NCI-H2196 treated with DMSO at 0.1 percent for 48 hours (cell line): ENCODE data around the gene FLAD1.
A peak's percentile ranks its signal among the peaks of the same experiment; 100 is the strongest.
"Not testable (repeated sequence)": the region's sequence is repeated elsewhere in the genome, so short reads cannot be mapped to it uniquely, and the experiment has no call there.

Experiments used
- DNase-seq: peaks from one replicate; lab custom pipeline; 2025; ENCODE audit not compliant: unreplicated experiment; lab: John Stamatoyannopoulos, UW

FLAD1 gene

DNA sequence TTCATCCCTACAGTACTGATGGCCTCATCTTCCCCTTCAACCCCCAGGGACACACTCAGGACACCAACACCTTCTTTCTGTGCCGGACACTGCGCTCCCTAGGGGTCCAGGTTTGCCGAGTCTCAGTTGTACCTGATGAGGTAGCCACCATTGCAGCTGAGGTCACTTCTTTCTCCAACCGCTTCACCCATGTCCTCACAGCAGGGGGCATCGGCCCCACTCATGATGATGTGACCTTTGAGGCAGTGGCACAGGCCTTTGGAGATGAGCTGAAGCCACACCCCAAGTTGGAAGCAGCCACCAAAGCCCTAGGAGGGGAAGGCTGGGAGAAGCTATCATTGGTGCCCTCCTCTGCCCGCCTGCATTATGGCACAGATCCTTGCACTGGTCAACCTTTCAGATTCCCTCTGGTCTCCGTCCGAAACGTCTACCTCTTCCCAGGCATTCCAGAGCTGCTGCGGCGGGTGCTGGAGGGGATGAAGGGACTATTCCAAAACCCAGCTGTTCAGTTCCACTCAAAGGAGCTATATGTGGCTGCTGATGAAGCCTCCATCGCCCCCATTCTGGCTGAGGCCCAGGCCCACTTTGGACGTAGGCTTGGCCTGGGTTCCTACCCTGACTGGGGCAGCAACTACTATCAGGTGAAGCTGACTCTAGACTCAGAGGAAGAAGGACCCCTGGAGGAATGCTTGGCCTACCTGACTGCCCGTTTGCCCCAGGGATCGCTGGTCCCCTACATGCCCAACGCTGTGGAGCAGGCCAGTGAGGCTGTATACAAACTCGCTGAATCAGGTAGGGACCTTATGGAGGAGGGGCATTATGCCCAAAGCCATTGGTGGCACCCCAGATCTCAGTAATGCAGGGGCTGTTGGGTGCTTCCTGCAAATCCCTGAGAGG lies 5.2 kb downstream of the FLAD1 start:
- DNase-seq: no peak

DNA sequence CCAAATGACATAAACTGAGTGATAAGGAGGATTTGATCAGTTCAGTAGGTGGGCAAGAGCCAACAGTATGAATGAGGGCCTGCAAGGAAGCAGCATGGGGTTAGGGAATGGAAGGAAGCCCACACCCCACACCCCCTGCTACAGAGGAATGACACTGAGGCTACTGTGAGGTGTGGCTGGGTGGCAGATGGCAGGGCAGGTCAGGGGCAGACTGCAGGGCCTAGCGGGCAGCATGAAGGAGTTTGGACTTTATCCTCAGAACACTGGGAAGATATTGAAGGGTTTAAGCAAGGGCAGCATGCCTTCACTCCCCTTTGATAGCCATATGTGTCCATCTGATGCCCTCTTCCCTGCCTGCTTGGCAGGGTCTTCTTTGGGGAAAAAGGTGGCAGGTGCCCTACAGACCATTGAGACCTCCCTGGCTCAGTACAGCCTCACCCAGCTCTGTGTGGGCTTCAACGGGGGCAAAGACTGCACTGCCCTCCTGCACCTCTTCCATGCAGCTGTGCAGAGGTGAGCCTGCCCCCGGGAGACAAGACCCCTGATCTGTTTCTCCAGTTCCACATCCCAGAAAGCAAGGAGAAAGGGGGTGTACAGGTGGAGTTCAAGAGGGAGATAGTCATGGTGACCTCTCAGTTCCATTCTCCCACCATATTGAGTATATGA lies 6.2 kb downstream of the FLAD1 start:
- no peak for DNase-seq

DNA sequence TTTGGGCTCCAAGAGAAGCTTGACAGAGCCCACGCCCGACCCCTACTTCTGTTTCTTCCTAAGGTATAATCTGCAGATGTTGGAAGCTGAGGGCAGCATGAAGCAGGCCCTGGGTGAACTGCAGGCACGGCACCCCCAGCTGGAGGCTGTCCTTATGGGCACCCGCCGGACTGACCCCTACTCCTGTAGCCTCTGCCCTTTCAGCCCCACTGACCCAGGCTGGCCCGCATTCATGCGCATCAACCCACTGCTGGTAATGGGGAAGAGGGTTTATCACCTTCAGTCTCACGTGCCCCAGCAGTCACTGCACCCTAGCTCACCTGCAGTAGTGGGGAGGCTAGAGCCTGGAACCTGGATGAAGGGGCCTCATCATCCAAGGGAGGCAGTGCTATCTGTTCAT lies 7.1 kb downstream of the FLAD1 start:
- no peak for DNase-seq

DNA sequence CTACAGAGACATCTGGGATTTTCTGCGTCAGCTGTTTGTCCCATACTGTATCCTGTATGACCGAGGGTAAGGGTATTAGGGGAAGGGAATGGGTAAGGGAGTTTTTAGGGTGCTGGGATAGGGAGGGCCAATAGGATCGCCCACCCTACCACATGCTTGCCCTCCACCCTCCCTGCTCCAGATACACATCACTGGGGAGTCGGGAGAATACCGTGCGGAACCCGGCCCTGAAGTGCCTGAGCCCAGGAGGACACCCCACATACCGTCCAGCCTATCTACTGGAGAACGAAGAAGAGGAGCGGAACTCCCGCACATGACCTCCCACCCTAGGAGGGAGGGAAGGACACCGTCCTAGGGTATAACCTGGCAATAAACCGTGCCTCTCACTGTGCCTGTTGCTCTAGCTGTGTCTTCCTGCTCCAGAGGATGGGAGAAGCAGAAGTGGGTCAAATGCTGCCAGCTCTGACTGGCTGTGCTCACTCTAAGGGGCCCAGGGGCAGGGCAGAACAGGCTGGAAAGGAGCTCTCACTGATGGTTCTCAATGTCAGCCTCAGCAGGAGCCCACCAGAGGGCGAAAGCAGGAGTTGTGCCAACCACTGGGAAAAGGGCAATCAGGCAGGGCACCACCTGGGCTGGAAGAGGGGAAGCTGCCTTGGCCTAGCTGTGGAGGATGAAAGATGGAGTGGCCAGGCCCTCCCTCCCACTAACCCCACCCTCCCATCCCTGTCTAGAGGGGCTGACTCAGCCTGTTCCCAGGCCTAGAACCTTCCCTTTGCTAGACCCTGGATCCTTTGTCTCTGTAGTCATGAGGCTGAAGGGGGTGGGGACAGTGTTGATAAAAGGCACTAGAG lies 9.8 kb downstream of the FLAD1 start:
- no peak for DNase-seq

DNA sequence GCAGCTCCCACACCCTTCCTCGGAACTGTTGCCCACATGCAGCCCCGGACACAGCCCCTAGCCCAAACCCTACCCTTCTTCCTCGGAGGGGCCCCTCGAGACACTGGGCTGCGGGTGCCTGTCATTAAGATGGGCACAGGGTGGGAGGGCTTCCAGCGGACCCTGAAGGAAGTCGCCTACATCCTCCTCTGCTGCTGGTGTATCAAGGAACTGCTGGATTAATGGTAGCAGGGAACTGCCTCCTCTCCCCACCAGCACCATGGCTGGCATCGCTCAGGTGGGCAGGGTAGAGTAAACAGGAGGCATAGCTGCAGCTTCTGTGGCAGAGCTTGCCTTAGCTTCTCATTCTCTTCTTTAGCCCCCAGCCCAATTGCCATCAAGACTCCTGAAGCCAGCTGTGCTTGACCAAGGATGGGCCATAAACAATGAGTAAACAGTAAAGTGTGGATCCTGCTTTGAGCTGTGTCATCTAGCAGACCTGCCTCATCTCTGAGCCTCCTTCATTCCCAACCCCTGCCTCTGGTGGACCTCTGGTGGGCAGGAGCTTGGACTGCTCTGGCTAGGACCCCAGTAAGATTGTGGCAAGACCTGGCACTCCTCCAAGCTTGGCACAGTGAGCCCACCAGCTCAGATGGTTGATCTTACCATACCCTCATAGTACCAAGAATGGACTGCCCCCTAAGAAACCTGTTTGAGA lies 10.6 kb downstream of the FLAD1 start, which contains the start of gene LENEP:
Gene LENEP, plus strand, starts transcription at position 15 of the 697 bp plus-strand sequence. Its CDS starts 22 bp downstream, at position 37.
- no peak for DNase-seq

DNA sequence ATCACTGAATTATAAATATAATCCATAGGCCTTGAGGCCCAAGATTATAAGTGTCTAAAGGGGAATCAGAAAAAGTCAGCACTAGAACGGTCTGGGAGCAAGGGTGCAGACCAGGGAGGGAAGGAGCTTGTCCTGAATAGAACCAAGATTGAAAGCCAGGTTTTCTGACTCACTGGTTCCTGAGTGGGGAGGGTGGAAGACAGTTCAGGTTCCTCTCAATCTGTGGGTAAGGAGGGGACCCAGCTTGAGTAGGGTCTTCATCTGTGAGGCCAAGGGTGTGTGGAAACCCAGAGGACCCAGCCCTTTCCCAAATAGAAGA lies 11.1 kb downstream of the FLAD1 start:
- DNase-seq: no peak

DNA sequence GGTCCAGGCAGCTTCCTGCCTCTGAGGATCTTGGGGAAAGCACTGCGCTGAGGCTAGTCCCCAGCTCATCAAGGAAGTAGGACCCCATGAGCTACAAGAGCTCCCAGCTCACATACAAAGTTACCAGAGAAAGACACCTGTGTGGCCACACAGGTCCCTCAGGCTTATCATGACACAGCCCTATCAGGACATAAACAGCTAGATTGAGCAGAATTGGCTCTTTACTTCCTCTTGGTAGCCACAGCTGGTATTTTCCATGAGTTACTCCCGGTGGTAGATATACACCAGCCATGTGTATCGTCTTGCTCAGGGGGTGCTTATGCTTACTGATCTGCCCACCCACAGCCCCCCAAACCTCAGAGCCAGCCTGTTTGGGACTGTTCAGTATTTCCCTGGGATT lies 11.4 kb downstream of the FLAD1 start:
- DNase-seq: no peak

DNA sequence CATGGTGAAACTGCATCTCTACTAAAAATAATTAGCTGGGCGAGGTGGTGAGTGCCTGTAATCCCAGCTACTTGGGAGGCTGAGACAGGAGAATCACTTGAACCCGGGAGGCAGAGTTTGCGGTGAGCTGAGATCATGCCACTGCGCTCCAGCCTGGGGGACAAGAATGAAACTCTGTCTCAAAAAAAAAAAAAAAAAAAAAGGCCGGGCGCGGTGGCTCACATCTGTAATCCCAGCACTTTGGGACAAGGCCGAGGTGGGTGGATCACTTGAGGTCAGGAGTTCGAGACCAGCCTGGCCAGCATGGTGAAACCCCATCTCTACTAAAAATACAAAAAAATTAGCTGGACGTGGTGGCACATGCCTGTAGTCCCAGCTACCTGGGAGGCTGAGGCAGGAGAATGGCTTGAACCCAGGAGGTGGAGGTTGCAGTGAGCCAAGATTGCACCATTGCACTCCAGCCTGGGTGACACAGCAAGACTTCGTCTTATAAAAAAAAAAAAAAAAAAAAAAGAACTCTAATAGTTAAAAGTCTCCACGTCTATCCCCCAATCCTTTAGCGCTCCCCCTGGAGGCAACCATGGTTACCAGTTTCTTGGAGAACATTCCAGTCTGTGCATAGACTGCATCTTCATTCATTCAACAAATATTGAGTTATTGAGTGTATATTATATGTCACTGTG lies 12.3 kb downstream of the FLAD1 start:
- DNase-seq: not testable (repeated sequence)

DNA sequence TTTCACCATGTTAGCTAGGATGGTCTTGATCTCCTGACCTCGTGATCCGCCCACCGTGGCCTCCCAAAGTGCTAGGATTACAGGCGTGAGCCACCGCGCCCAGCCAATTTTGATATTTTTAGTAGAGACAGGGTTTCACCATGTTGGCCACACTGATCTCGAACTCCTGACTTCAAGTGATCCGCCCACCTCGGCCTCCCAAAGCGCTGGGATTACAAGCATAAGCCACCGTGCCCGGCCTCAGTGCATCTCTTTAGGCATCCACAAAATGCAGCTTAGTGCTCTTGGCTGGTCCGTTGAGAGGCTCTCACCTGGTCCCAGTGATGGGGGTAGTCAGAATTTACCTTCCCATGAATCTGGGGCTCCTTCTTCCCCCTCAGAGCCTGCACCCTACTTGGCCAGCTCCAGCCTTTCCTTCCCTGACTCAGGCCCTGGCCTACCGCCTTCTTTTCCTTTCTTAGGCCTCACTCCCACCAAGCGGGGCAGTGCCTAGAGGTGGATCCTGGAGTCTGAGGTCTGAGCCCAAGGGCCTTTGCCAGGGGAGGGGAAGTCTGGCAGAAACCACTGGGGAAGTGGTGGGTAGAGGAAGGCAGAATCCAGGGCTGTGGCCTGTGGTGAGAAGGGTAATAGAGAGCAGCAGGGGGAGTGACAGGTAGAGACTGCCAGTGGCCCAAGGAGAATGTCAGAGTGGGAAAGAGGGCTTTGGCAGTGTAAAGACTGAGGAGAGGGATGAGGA lies 14.0 kb downstream of the FLAD1 start:
- no peak for DNase-seq

DNA sequence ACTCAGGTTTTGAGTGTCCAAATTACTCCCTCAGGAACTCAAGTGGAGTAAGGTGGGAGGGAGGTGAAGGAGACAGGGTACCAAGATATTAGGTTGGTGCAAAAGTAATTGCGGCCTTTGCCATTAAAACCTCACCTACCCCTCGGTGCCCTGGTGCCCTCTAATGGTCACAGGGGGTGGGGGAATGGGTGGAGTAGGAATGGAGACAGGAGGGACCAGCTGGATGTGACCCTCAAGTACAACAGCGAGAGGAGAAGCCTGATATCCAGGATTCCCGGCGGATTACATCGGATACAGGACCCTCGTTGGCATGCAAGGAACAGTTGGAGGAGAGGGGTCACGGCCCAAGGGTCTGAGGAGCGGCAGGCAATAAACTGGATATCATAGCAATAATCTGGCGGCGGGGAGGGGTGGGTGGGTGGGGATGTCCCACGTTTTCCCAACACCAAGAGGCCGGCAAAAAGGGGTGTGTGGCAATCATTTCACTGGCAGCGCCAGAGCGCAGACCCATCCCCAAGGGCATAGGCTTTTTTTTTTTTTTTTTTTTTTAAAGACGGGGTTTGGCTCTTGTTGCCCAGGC lies 15.1 kb downstream of the FLAD1 start:
- DNase-seq: no peak

DNA sequence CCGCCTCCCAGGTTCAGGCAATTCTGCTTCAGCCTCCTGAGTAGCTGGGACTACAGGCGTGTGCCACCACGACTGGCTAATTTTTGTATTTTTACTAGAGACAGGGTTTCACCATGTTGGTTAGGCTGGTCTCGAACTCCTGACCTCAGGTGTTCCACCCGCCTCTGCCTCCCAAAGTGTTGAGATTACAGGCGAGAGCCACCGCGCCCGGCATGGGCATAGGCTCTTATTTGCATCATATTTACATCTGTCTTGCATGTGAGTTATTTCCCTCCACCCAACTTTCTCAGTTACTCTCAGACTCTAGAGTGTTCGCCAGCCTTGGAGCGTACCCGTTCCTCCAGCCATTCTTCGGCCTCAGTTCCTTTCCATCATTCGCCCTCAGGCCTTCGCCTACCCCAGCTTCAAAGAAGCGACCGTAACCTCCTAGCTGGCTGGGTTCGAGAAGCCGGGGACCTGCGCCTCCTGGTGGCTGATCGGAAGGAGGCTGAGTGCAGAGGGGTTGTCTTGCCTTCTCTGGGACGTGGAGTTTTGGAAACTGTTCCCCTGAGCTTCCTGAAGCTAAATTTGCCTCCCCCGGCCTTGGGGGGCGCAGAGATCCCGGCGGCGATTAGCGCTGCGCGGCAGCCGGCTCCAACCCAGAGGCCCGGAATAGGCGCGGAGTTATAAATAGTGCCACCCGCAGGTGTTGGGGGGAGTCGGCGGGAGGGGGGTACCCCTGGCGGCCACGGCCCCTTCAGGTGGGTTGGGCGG lies 15.8 kb downstream of the FLAD1 start:
- no peak for DNase-seq

DNA sequence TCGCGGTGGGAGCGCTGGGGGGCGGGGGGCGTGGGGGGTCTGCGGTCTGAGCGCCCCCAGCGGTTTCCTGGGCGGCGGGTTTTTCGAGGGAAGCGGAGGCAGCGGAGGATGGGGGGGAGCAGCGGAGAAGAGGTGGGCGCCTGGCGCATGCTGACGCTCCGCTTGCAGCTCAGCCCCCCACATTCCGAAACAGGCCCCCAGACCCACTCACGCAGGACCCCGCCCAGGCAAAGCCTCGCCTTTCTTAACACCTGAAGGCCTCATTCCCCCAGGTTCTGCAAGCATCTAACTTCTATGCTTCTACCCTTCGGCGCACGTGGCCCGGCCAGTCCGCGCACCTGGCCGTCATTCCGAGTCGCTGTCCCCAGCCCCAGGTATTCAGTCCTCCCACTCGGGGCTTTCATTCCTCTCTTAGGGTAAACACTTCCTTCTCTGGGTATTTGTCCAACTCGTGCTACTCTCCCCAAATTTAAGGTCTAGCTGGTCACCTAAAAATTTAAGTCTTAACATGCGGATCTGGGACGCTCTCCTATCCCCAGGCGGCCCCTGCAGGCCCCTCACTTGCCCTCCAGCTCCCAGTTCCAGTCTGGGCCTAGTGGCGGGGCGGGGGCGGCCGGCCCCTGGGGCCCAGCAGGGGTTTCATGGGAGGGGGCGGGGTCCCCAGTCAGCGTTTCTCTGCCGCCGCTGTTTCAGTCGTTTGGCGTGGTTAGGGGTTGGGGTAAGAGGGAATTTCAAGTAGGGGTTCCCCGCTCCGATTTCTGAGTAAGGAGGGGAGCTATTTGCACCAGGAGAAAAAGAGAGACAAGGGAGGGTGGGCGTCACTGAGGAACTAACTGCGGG lies 16.6 kb downstream of the FLAD1 start:
- DNase-seq: no peak

DNA sequence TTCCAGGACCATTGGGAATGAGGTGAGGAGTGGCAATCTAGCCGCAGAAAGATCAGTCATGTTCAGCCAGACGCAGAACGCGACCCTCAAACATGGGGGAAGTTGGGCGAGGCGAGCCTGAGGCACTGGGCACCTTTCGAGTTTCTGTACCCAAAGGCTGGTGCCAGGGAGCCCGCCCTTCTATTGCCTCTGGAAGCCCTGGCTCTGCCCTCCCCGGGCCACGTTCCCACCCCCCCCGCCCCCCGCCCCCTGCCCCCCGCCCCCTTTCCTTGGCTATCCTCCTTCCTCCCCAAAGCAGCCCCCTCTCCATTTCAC lies 17.2 kb downstream of the FLAD1 start:
- no peak for DNase-seq

DNA sequence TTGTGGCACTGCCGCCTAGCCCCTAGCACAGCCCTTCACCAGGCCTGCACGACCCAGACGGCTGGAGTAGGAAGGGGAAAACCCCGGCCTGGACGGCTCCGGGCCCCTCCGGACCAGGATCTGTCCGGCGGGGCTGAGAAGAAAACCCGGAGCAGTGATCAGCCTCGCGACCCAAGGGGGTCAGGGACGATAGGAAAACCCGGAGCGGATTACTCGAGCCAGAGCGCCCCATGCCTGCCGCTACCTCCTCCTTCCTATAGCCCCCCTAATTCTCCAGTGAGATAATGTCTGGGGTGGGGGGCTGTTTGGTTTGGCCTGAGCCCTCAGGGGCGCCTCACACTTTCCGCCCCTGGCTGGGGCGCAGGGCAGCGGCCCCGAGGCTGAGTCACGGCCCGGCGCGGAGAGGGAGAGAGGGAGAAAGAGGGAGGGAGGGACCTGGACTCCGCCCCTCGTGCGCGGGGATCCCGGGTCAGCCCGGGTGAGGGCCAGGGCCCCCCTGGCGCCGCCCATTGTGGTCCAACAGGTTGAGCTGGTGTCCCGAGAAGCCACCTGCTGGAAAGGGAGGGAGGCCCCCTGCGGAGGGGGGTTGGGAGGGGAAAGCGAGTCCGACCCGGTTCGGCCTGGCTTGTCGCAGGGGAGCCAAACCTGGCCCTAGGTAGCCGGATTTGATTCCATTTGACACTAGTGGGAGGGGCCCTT lies 17.7 kb downstream of the FLAD1 start:
- DNase-seq: peak; percentile 90

DNA sequence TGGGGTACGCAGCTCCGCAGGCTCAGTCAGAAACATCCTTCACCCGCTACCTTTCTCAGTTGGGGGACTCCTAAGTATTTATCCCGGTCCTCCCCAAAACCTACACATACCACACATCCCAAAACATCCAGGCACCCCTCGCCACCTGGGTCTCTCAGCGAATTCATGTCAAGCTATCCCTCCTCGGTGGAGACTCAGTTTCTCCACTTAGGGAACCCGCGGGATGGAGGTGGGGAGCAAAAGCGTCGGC lies 18.2 kb downstream of the FLAD1 start:
- no peak for DNase-seq

DNA sequence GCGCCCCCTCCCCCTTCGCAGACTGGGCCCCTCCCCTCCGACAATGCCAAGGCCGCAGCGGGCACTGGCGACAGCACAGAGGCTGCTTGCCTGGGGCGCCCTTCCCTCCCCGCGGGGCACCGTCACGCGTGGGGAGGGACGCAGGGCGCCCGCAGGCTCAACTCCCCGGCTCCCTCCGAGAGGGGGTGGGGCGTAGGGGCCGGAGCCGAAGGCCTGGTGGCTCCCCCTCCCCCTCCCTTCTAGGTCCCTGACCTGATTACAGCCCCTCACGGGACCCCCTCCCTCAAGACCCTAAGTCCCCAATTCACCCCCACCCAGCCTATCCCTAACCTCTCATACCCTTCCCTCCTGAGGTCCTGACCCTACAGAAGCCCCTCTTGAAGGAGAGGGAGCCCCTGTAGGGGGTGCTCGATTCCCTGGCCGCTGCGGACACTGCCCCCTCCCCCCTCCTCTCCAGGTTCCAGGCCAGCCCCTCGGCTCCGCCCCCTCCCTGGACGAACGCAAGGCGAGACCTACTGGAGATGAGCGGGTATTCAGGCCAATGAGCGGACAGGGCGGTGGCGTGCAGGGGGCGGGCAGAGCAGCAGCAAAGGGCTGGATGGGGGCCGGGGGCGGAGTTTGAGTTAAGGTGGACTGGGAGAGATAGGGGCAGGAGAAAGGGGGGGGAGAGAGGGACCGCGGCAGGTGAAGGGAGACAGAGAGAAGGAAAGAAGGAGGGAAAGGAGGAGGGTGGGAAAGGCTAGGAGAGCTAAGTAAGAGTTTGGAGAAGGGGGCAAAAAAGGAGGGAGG lies 18.7 kb downstream of the FLAD1 start:
- DNase-seq: peak; percentile 99
